OCI-LY7 (cell line): Measurements from ENCODE around the gene HMG20A. TPM values are rescaled to one million over a fixed set of nuclear protein-coding genes. Genes with fewer than 3 reads are reported as not detected.

Experiments
- BruUV-seq: library from RNA; stranded (reverse); fragments of 400-500 nt; replicated peaks from 2 replicates; lab custom pipeline; 2021; lab: Mats Ljungman, UMichigan
- CTCF ChIA-PET: fragments of 300-600 bp; sonication (Branson Sonifier 250); formaldehyde crosslinking; loops from one replicate; lab custom pipeline; 2022; ENCODE audit warnings: antibody characterized with exemption; ENCODE audit not compliant: unreplicated experiment; lab: Charles Lee
- POLR2A ChIA-PET: fragments of 300-600 bp; sonication (Branson Sonifier 250); formaldehyde crosslinking; loops from one replicate; lab custom pipeline; 2022; ENCODE audit warnings: antibody characterized with exemption; lab: Charles Lee
- DNase-seq: peaks from one replicate; pipeline ENCODE4 v3.0.0-alpha.2; 2015; ENCODE audit warnings: low spot score
- H2AFZ ChIP-seq: fragments of 200-600 bp; sonication (generic), shearing (Covaris generic); 2 replicates; pipeline ENCODE4 v1.6.1; 2014; ENCODE audit warnings: mild to moderate bottlenecking, antibody characterized with exemption, low read length, moderate library complexity
- H3K27ac ChIP-seq: fragments of 200-600 bp; sonication (generic); 2 replicates; pipeline ENCODE4 v1.5.1; 2014; ENCODE audit warnings: mixed run types, low read depth, mild to moderate bottlenecking, moderate library complexity, low read length, inconsistent platforms; ENCODE audit not compliant: poor library complexity, severe bottlenecking
- H3K36me3 ChIP-seq: fragments of 200-600 bp; sonication (generic); 2 replicates; pipeline ENCODE4 v1.6.1; 2014; ENCODE audit warnings: mild to moderate bottlenecking, antibody characterized with exemption, low read length, moderate library complexity, mixed read lengths; ENCODE audit not compliant: insufficient read depth
- H3K4me1 ChIP-seq: fragments of 200-600 bp; sonication (generic); 2 replicates; pipeline ENCODE4 v1.5.1; 2014; ENCODE audit warnings: mild to moderate bottlenecking, low read length; ENCODE audit not compliant: insufficient read depth, poor library complexity, severe bottlenecking
- H3K4me2 ChIP-seq: fragments of 200-600 bp; sonication (generic); 2 replicates; pipeline ENCODE4 v1.6.1; 2014; ENCODE audit warnings: mild to moderate bottlenecking, low read length
- H3K4me3 ChIP-seq: fragments of 200-600 bp; sonication (generic); 2 replicates; pipeline ENCODE4 v1.5.1; 2014; ENCODE audit warnings: mild to moderate bottlenecking, low read depth, low read length; ENCODE audit not compliant: poor library complexity, severe bottlenecking
- H3K79me2 ChIP-seq: fragments of 200-600 bp; sonication (generic); 2 replicates; pipeline ENCODE4 v1.6.1; 2016; ENCODE audit warnings: low read depth, mild to moderate bottlenecking, low read length, moderate library complexity, mixed read lengths; ENCODE audit not compliant: insufficient read depth
- H3K9me2 ChIP-seq: fragments of 200-600 bp; sonication (generic); 2 replicates; pipeline ENCODE4 v1.6.1; 2016; ENCODE audit warnings: mild to moderate bottlenecking, low read length, mixed read lengths; ENCODE audit not compliant: insufficient read depth
- H3K9me3 ChIP-seq: fragments of 200-600 bp; sonication (generic); 2 replicates; pipeline ENCODE4 v1.6.1; 2014; ENCODE audit warnings: mild to moderate bottlenecking, mixed run types, low read length, mixed read lengths
- H4K20me1 ChIP-seq: fragments of 200-600 bp; sonication (generic); 2 replicates; pipeline ENCODE4 v1.6.1; 2014; ENCODE audit warnings: mild to moderate bottlenecking, antibody characterized with exemption, low read length, moderate library complexity, mixed read lengths; ENCODE audit not compliant: insufficient read depth
- EZH2phosphoT487 ChIP-seq: fragments of 200-600 bp; sonication (generic); IDR thresholded peaks from 2 replicates; pipeline ENCODE4 v1.6.1; 2018; ENCODE audit warnings: low read depth, borderline replicate concordance, mild to moderate bottlenecking, mixed run types, antibody characterized with exemption, low read length, moderate library complexity, mixed read lengths
- intact Hi-C: fragments of 100-400 bp; cut with micrococcal nuclease; formaldehyde crosslinking; loops from one replicate; pipeline ENCODE4 v1.10.0; 2022; ENCODE audit not compliant: unreplicated experiment
- total RNA-seq, 2 experiments: library from RNA; depleted of rRNA in 1 of 2; stranded (reverse); fragments of >200 nt in 1 of 2; shearing (Covaris generic) in 1 of 2; gene quantifications; 2 replicates each; pipeline ENCODE4 v1.2.3, GENCODE V29; 2014 to 2022
- TF ChIP-seq, protein P1 (sequence below): fragments of 200-600 bp; sonication (generic); conservative IDR thresholded peaks from 2 replicates; pipeline ENCODE4 v1.5.1; 2014; ENCODE audit warnings: mild to moderate bottlenecking, antibody characterized with exemption, low read length, moderate library complexity, mixed read lengths

Gene HMG20A
- total RNA-seq, 2 experiments from 2014 or later = 29.1 to 49.9 TPM

DNA sequence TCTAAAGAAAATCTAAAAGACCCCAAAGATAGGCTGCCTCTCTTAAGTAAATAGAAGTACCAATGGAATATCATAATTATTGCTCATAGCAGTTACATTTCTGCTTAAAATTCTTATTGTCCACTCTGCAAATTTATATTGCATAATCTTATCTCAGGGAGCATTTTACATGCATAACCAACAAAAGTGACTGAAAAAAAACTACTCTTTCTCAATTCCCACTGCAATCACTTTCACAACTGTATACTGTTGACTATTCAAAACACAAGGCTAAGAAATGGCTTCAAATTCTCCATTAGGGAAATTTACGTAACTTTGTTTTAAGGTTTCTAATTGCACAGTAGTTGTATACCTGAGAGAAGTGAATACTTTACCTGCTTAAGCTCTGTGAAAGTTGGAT lies 56.3 kb downstream of the HMG20A start:
- no peaks in the 10 kb centered on the region for H3K79me2 ChIP-seq
- peaks cover 79% of the 10 kb centered on the region for H3K36me3 ChIP-seq
- H3K4me2 ChIP-seq = no peak overlapping the region
- H3K27ac ChIP-seq = no peak overlapping the region
- no peaks in the 10 kb centered on the region for H3K9me3 ChIP-seq
- DNase-seq = no peak
- H3K4me1 ChIP-seq = no peaks in the 10 kb centered on the region
- H2AFZ ChIP-seq = no peak overlapping the region
- intact Hi-C loops = no loop called here
- H3K4me3 ChIP-seq = no peak overlapping the region
- ChIA-PET CTCF (no interaction called here), POLR2A (no interaction called here)
- TF ChIP-seq, protein P1, sequence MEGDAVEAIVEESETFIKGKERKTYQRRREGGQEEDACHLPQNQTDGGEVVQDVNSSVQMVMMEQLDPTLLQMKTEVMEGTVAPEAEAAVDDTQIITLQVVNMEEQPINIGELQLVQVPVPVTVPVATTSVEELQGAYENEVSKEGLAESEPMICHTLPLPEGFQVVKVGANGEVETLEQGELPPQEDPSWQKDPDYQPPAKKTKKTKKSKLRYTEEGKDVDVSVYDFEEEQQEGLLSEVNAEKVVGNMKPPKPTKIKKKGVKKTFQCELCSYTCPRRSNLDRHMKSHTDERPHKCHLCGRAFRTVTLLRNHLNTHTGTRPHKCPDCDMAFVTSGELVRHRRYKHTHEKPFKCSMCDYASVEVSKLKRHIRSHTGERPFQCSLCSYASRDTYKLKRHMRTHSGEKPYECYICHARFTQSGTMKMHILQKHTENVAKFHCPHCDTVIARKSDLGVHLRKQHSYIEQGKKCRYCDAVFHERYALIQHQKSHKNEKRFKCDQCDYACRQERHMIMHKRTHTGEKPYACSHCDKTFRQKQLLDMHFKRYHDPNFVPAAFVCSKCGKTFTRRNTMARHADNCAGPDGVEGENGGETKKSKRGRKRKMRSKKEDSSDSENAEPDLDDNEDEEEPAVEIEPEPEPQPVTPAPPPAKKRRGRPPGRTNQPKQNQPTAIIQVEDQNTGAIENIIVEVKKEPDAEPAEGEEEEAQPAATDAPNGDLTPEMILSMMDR = no peak
- TF ChIP-seq EZH2phosphoT487 = no peak
- H4K20me1 ChIP-seq = no peaks in the 10 kb centered on the region
- no TSS peak for BruUV-seq
- no peaks in the 10 kb centered on the region for H3K9me2 ChIP-seq

- POLR2A ChIA-PET = interaction anchor here (1.1 kb wide), 1 partner anchor 14 kb away, joined by 3 read pairs; no protein-coding TSS in a partner anchor
- H3K9me3 ChIP-seq = no peaks in the 10 kb centered on the region
- TF ChIP-seq EZH2phosphoT487 = no peak
- TF ChIP-seq, protein P1 = no peak
- no peaks in the 10 kb centered on the region for H4K20me1 ChIP-seq
- intact Hi-C loops = no loop called here
- CTCF ChIA-PET = no interaction called here
- no TSS peak for BruUV-seq
- peaks cover 79% of the 10 kb centered on the region for H3K36me3 ChIP-seq
- no peaks in the 10 kb centered on the region for H3K4me1 ChIP-seq
- no peak overlapping the region for H3K27ac ChIP-seq
- no peaks in the 10 kb centered on the region for H3K79me2 ChIP-seq
- no peak for DNase-seq
- no peak overlapping the region for H3K4me2 ChIP-seq
- H2AFZ ChIP-seq = no peak overlapping the region
- H3K9me2 ChIP-seq = no peaks in the 10 kb centered on the region
- no peak overlapping the region for H3K4me3 ChIP-seq
Measured at GRCh38 chr15:77478051-77478450, 57.4 kb downstream of the HMG20A start.

- Histone ChIP-seq H2AFZ (no peak overlapping the region), H3K27ac (no peak overlapping the region), H3K4me3 (no peak overlapping the region), H4K20me1 (no peaks in the 10 kb centered on the region), H3K4me2 (no peak overlapping the region), H3K9me3 (no peaks in the 10 kb centered on the region), H3K36me3 (peaks cover 80% of the 10 kb centered on the region), H3K9me2 (no peaks in the 10 kb centered on the region), H3K4me1 (no peaks in the 10 kb centered on the region), H3K79me2 (no peaks in the 10 kb centered on the region)
- POLR2A ChIA-PET = no interaction called here
- no TSS peak for BruUV-seq
- intact Hi-C loops = no loop called here
- no peak for TF ChIP-seq EZH2phosphoT487
- TF ChIP-seq, protein P1 = no peak
- DNase-seq = no peak
- CTCF ChIA-PET = no interaction called here
Measured at GRCh38 chr15:77479015-77479414, 58.3 kb downstream of the HMG20A start.
